ENCODE measurements around the gene SLC34A1. TPM values are rescaled to one million over a fixed set of nuclear protein-coding genes. Genes with fewer than 3 reads are reported as not detected.
"Not testable (repeated sequence)": the region's sequence is repeated elsewhere in the genome, so short reads cannot be mapped to it uniquely, and the experiment has no call there.

Gene SLC34A1
- total RNA-seq (2014; rRNA removed), result not detected in 2 replicates
- not detected for polyA plus RNA-seq (2012)

DNA sequence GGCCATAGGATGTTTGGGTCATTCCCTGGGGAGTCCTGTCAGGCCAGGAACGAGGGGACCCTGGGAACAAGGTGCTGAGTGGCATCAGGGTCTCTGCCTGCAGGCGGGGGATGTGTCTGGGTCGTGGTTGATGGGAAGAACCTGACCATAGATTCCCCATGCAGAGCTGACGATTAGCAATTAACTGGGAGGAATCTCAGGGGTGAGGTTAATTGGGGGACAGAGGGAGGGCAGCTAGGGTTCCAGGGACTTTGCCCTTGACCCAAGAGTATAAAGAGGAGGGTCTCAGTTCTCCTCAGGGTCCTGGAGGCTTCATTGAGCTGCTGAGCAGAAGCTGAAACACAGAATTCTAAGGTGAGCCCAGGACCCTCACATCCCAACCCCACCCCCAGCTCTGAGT lies at the start of gene SLC34A1:
Gene SLC34A1 (plus strand): TSS at position 301 of the 400 bp plus-strand sequence. CDS start 1,308 bp downstream, outside the sequence.
- DNase-seq (ENCODE audit: low read depth), result no peak

DNA sequence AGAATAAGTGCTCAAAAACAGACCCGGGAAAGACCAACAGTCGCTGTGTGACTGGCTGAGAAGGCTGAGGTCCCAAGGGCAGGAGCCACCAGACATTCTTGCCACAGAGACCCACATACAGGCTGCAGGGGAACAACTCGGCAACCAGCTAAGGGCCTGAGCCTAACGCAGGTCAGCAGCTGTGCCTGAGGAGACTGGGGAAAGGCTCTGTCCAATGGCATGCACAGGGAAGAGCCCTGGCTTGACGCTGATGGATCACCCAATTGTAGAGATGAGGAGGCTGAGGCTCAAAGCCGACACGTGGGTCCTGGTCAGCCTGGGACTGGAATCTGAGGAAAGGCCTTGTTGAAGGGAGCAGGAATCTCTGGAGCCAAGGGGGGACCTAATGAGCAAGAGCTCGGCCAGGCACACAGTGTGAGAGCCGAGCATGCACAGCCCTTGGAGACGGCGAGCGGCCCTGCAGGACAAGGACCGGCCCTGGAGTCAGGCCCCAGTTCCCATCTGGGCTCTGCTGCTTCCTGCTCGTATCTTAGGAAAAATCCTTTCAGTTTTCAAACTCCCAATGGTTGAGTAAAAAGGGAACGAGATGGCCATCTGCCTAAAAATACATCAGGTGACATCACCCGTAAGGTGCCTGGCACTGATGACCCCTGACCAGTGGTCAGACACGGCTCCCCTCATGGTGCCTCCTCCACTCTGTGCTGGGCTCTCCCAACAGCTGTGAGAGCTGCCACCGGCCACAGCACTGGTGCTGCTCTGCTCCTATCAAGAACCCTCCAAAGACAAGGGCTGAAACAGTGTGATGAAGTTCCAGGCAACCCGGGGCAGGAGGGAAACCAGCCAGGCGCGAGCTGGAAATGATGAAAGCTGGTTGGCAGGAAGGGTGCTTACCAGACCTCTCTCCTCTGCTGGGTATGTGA lies 49.2 kb upstream of the SLC34A1 start:
- DNase-seq (ENCODE audit: low read depth), result no peak

DNA sequence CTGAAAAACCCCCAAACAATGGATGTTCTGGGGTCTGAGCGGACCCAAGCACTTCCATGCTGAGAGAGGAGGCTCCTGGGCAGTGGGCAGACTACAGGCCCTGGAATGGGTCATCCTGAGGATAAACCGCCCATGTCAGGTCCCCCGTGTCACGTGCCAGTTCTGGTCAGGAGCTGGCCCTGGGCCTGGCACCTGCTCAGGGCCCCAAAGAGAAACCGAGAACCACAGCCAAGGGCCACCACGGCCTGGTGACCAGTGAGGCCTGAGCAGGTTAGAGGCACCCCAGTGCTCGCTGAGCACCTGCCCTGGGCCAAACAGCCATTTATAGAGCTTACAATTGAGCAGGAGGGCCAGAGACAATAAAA lies 48.6 kb upstream of the SLC34A1 start:
- DNase-seq (ENCODE audit: low read depth), result no peak

DNA sequence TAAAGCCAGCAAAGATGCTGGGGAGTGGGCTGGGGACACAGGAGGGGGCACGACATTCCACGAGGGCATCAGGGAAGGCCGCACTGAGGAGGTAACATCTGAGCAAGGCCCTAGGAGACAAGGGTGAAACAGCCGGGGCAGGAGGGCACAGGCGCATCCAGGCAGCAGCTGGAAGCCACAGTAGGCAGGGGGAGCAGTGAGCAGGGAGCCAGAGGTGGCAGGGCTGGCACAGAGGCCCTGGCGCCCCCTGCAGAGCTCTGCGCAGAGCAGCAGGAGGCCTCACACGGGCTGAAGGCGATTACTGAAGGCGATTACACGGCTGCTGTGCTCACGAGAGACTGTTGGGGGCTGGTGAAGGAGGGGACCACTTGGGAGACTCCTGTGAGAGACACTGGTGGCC lies 48.1 kb upstream of the SLC34A1 start:
- peak; percentile 51 for DNase-seq (ENCODE audit: low read depth)

- no peak for DNase-seq (ENCODE audit: low read depth)
Observed at GRCh38 chr5:177336603-177337494, 47.4 kb upstream of the SLC34A1 start.

- no peak for DNase-seq (ENCODE audit: low read depth)
Observed at GRCh38 chr5:177338251-177339106, 45.8 kb upstream of the SLC34A1 start.

DNA sequence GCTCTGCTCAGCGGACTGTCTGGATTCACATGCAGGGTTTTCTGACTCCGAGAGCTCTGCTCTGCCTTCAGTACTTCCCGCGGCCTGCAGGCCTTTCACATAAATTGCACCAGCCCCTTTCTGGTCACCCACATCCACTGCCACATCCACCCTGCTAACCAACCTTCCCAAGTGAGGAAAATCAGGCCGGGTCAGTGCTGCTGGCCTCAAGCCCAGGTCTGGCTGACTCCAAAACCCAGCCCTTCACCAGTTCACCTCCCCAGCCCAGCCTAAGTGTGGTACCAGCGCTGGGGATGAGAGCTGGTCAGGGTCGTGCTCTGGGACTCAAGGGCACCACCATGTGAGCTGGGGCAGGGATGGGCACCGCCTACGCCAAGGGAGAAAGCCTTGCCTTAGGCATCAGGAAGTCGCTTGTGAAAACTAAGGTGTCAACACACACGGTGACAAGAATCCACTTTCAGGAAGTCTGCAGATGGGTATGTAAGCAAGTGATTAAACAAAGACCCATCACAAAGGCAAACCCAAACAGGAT lies 45.1 kb upstream of the SLC34A1 start:
- DNase-seq (ENCODE audit: low read depth), result no peak

GRCh38 chr5:177343000-177343399 lies 41.2 kb upstream of the SLC34A1 start:
- DNase-seq (ENCODE audit: low read depth), result not testable (repeated sequence)

- DNase-seq (ENCODE audit: low read depth), result no peak
Observed at GRCh38 chr5:177343777-177344176, 40.5 kb upstream of the SLC34A1 start.

DNA sequence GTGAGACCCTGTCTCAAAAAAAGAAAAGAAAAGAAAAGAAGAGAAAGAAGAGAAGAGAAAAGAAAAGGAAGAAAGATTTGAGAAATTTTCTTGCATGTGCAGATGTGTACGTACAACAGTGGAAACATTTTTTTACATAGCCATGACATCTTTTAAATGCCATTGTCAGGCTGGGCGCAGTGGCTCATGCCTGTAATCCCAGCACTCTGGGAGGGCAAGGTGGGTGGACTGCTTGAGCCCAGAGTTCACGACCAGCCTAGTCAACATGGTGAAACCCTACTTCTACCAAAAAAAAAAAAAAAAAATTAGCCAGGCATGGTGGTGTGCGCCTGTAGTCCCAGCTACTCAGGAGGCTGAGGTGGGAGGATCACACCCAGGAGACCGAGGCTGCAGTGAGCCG lies 39.3 kb upstream of the SLC34A1 start:
- DNase-seq (ENCODE audit: low read depth), result no peak

DNA sequence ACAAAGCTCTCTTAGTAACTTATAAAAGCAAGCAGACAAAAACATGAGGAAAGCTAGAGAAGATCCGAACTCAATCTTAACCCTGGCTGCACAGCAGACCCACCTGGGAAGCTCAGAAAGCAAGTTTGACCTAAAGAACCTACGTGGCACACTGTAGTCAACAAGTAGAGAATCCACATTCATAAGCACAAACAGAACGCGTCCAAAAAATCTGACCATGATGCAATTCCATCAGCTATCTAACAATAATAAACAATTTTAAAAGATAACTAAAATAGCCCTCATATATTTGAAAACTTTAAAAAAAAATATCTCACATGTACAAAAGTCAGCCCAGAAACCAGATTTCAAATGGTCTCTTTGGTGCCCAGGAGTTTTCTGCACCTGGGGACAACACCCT lies 37.4 kb upstream of the SLC34A1 start:
- no peak for DNase-seq (ENCODE audit: low read depth)

DNA sequence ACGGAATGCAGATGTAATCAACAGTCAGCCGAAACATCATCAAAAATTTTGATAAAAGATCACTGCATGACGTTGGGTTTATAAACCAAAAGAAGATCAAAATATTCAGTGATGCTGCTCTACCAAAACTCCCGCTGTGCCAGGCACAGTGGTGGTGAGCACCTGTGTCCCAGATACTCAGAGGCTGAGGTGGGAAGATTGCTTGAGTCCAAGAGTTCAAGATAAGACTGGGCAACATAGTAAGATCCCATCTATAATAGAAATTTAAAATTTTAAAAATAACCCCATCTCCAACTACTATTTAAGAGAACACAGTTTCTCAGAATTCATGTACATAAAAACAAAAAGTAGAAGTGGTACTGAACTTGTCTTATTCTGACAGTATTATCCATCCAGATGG lies 36.5 kb upstream of the SLC34A1 start:
- DNase-seq (ENCODE audit: low read depth), result no peak

DNA sequence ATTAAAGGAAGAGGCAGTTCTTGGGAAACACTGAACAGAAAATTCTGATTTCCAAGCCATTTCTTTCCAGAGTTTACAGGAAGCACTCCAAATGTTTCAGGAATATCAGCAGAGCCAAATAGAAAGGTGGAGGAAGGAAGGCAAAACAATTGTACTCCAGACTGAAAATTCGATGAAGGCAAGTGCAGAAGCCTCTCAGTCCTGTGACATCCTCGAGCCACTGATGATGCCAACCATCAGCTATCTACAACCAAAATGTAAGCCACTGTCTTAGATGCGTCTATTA lies 34.9 kb upstream of the SLC34A1 start:
- no peak for DNase-seq (ENCODE audit: low read depth)

- no peak for DNase-seq (ENCODE audit: low read depth)
Observed at GRCh38 chr5:177349762-177350161, 34.5 kb upstream of the SLC34A1 start.

DNA sequence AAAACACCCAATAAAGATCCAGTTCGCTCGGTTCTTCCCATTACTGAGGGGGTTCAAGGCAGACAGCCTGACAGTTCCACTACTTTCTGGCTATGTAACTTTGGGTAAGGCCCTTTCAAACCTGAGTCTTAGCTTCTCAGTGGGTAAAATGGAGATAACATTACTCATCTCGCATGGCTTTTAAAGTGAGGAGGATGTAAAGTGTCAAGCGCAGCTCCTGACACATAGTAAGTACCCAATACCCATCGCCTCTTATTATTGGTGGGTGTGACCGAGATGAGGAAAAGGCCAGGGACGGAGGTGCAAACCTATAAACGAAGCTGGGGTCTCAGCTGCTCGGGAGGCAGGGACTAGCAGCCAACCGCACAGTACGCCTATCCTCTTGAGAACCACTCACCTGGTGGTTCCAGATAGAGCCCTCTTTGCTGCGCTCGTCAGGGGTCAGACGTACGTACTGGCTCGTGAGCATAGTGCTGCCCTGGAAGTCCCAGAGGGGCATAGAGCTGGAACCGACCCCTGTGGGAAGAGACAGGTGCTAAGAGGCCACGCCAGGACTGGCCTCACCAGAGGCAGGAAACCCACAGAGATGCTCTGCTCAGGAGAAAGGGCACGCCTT lies 33.4 kb upstream of the SLC34A1 start:
- DNase-seq (ENCODE audit: low read depth), result no peak

DNA sequence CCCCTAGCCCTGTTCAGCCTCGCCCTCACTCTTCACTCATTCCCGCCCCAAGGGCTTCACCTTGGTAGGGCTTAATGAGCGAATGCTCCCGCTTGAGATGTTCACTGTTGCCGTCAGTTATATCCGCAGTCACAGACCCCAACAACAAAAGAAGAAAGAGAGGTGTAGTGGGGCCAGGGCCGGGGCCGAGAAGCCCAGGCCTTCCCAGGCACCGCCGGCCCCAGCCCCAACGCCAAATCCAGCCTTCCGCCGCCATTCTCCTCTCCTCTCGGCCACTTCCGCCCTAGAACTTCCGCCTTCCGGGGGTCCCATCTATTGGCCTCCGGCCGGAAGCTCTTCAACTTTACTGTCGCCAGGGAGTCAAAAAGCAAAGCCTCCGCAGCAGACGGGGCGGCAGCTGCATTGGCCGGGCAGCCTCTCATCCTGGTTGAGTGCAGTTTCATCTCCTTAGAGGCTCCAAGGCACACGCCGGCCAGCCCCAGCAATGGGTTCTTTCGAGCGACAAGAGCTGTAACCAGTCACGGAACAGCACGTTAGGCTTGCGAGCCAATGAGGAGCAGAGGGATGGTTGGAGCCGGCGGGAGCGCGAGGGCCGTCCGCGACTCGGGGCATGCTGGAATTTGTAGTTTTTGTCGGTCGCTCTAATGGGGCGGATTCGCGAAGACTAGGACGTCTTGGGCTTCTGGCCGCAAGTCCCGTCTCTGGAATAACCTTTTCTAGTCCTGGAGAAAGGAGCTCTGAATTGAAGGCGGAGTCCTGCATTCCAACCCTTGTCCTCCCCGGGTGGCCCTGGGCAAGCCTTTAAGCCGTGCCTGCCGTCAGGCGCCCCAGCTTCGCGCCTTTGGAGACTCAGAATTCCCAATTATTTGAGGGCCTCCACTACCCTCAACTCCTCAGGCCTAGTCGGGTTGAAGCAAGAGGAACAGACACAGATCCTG lies 32.6 kb upstream of the SLC34A1 start, which contains the start of gene LMAN2:
Gene LMAN2 (minus strand): TSS at position 277 of the 938 bp plus-strand sequence. CDS start 21 bp downstream, at position 256.
- peak; percentile 94 for DNase-seq (ENCODE audit: low read depth)

GRCh38 chr5:177353093-177353492 lies 31.1 kb upstream of the SLC34A1 start:
- no peak for DNase-seq (ENCODE audit: low read depth)

DNA sequence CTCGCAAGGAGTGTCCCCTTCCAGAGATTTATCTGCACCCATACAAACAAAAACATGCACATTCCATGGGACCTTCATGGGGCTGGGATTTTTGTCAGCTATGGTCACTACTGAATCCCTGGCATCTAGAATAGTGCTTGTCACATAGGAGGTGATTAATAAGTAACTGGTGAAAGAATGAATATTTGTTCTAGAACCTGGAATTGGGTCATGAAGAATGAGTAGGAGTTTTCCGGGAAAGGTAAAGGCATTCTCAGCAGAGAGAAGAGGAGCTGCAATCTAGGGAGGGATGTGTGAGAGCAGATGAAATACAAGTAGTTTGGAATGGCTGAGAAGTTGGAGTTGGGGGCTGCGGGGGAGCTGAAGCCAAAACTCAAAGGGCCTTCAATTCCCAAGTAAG lies 30.0 kb upstream of the SLC34A1 start:
- DNase-seq (ENCODE audit: low read depth), result no peak

DNA sequence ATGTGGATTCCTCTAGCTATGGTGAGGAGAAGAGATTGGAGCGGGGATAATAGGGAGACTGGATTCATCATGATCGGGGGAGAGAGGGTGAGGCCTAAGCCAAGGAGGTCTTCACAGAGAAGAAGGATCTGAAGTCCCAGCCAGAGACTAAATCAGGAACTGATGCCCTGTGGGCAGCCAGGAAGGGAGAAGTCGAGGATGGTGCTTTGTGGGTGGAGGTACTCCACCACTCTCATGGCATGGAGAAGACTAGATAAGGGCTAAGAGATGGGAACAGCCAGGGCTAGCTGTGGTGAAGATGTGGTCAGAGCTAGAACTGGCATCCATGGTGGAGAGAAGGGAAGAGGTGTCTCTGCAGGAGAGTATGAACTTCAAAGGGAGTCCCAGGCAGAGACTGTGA lies 29.5 kb upstream of the SLC34A1 start:
- DNase-seq (ENCODE audit: low read depth), result no peak
